NCI-H2107 treated with DMSO at 0.1 percent for 48 hours (cell line): ENCODE measurements around the gene PLEKHA4.
"Not testable (repeated sequence)": the region's sequence is repeated elsewhere in the genome, so short reads cannot be mapped to it uniquely, and the experiment has no call there.

Source experiments
- DNase-seq: peaks from one replicate; lab custom pipeline; 2025; ENCODE audit not compliant: unreplicated experiment; lab: John Stamatoyannopoulos, UW

The PLEKHA4 gene

DNA sequence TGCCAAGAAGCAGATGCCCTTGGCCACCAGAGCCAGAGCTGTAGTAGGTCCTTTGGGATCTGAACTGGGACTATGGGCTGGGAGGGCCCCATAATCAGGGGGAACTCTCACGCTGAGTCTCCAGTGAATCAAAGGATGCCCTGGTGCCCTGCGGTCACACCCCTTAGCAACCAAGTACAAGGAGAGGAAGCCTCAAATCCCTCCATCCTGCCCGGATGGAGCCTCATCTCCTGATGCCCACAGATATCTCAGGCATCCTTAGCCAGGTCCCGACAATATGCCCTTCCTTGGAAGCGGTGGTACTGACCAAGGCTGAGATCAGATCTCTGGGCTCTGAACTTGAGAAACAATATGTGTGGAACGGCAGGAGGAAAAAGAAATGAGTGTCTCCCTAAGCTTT lies 1.7 kb downstream of the PLEKHA4 start:
- no peak for DNase-seq

DNA sequence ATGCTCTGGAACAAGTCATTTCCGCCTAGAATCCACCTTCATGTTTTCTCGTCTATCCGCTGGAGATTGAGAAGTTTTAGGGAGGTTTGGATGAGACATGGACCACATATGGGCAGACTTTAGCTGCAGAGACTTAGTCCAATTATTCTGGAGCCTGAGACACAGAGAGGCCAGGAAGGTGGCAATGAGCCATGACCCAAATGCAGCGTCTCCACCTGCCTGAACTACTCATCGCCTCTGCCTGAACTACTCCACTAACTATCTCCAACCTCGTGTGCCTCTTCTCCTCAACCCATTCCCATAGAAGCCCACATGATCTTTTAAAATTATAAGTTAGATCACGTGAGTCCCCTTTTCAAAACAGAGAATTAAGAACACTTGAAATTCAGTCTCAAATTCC lies 5.6 kb downstream of the PLEKHA4 start:
- DNase-seq: no peak

DNA sequence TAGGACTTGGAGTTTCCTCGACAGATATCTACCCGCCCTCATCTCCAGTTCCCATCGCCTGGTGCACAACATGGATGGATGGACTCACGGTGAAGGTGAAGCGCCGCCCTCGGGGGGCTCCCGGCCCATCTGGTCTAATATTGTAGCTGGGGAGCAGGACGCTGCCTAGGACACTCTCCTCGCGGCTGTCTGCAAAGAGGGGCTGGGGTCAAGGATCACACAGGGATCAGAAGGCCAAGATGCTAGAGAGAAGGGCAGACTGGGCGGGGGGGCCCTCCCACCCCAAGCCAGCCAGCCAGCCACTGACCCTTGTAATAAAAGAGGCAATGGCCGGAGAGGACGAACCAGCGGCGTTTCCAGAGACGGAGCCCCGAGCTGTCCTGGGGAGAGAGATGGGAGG lies 7.1 kb downstream of the PLEKHA4 start:
- DNase-seq: no peak

DNA sequence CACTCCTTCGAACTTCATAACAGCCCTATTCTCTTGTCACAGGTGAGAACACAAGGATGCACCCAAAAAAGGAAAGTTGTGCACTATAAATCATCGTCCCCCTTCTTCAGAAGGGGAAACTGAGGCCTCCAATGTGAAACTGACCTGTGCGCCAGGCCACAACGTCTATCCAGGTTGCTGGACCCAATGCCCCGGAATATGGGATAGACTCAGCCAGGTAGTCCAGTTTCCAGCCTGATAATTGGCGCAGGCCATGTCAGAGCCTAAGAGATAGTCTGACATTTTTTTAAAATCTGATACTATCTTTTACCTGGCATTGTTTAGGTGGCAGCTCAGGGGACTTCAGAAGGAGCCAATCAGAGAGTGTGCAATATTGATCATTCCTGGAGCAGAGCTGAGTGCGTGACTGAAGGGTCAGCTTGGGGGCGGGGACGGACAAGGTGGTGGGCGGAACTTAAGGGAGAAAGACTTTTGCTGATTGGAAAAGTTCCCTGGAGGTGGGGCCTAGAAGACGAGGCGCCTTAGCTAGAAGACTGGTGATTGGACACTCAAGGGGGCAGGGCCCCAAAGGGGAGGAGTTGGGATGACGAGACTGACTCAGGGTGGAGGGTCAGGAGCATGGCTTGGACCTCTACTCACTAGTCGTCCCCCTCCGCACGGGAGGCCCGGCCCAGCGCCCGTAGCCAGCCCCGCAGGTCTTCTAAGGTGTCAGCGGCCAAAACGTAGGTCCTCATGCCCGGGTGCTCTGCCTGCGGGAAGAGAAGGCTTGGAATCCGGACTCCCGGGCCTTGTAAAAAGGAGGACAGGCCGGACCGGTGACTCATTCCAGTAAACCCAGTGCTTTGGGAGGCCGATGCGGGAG lies 8.5 kb downstream of the PLEKHA4 start:
- DNase-seq: no peak

DNA sequence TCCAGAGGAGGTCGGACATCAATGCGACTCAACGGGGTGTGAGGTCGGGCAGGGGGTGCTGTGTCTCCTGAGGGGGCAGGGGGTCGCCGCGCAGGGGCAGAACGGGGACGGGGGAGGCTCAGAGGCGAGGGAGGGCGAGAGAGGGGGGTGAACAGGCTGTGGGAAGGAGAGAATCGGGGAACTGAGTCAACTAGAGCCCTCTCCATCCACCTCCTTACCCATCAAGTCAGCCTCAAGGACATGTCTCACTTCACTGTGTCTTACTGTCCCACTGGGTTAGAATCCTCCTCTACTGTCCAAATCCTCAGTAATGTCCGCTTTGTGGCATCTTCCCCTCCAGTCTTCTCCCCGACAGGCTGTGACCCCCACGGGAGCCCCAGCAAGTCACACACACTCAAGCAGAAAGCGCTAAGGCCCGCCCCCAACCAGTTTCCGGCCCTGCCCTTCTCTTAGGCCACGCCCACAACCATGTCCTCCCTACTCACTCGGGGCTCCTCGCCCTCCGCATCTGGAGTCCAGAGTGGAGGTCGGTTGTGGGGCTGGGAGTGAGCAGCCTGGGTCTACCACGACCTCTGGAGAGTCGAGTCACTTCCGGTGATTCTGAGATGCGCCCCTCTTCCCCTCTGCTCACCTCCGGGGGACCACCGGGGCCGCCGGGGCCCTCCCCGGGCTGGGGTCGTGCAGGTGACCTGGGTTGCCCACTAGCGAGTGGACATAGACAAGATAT lies 9.3 kb downstream of the PLEKHA4 start:
- DNase-seq: no peak

DNA sequence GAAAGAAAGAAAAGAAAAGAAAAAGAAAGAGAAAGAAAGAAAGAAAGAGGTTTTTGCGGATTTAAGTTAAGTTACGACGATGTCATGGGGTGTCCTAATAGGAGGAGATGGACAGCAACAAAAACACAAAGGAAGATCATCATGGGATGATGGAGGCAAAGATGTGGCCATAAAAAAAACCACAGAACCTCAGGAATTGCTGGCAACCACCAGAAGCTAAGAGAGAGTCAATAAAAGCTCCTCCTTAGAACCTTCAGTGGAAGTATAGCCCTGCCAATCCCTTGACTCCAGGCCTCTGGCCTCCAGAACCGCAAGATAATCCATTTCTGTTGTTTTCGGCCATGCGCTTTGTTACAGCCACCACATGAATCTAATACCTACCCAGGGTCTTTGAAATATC lies 11.5 kb downstream of the PLEKHA4 start:
- DNase-seq: no peak

DNA sequence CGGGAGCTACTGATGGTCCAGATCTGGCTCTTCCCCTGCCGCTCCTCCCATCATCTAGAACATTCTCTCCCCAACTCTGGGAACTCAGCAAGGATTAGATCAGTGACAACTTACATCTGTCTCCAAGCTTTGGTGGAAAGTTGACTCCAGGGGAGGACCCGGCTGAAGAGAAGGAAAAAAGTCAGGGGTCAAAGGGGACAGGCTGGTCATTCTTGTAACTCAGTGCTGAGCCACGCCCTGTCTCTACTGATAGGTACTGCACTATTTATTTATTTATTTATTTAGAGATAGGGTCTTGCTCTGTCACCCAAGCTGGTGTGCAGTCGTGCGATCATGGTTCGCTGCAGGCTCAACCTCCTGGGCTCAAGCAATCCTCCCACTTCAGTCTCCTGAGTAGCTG lies 14.3 kb downstream of the PLEKHA4 start:
- DNase-seq: no peak

DNA sequence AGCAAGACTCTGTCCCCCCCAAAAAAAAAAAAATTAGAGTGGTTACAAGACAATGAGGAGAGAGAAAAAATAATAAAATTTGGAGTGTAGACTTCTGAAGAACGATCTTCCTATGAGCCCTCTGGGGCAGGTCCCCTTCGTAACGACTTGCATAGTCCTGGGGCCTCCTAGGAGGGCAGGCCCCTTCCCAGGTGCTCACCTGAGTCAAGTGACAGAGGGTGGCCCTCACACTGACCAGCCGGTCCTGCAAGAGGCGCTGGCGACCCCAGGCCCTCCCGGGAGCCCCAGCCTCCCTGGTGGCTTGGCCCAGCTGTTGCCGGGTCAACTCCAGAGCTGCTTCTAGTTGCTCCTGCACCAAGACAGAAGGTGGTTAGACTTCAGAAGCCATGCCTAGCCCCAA lies 14.9 kb downstream of the PLEKHA4 start:
- no peak for DNase-seq

DNA sequence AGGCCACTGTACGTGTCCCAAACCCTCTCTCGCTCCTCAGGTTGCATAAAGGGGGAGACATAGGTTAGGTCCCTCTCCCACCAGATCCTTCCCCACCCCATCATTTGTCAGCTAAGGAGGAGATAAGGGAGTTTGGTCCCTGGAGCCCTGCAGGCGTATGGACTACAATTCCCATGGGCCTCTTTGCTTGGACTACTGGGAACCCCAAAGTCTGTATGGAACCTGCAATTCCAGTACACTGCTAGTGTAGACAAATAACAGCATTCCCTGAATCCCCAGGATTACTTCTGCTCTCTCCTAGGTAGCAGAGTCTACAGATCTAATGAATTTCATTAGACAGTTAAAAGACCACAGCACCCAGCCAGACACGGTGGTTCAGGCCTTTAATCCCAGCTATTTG lies 16.1 kb downstream of the PLEKHA4 start:
- DNase-seq: no peak

DNA sequence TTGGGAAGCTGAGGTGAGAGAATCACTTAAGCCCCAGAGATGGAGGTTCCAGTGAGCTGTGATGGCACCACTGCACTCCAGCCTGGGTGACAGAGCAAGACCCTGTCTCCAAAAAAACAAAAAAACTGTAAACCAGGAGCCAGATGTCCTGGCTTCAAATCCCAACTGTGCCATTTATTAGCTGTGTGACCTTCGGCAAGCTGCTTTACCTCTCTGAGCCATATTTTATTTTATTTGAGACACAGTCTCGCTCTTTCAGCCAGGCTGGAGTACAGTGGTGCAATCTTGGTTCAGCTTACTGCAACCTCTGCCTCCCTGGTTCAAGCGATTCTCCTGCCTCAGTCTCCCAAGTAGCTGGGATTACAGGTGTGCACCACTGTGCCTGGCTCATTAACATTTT lies 21.8 kb downstream of the PLEKHA4 start:
- DNase-seq: not testable (repeated sequence)

DNA sequence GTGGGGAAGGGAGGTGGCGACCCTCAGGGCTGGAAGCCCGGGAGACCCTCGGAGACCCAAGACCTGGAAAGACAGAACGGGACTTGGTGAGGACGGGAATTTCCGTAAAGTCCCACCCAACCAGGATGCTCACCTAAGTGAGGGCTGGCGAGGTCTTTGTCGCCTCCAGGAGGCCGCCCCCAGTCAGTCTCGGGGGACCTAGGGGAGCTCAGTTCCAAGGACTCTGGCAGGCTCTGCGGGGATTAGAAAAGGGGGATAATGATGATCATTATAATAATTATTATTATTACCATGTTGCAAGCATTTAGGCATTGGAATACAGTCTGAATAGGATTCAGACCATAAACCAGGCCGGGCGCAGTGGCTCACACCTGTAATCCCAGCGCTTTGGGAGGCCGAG lies 23.0 kb downstream of the PLEKHA4 start:
- no peak for DNase-seq

DNA sequence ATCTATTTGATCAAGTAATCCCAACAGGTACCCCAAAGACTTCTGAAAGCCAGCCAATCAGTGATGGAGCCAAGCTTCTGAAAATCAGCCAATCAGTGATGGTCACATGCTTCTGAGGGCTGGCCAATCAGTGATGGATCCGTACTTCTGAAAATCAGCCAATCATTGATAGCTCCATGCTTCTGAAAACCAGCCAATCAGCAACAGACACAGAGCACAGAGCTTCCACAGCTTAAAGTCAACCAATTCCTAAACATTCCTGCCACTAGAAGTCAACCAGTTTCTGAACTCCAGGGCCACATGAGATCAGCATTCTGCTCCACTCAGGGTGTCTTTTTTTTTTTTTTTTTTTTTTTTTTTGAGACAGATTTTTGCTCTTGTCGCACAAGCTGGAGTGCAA lies 23.9 kb downstream of the PLEKHA4 start:
- no peak for DNase-seq

DNA sequence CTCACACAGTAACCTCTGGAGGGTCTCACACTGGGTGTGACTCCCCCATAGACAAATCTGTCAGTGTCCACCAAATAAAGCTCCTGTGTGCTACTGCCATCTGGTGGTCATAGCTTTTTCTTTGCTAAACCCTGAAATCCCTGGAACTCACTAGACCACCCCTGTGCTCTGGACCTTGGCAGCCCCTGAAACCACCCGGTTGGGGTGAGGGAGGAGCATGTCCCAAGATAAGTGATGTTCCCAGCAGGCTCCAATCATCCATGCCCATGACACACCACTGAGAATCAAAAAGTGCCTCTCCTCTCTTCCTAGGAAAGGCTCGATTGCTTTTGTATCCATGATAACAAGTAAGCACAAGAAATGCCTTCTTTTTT lies 25.6 kb downstream of the PLEKHA4 start:
- DNase-seq: peak; percentile 13

DNA sequence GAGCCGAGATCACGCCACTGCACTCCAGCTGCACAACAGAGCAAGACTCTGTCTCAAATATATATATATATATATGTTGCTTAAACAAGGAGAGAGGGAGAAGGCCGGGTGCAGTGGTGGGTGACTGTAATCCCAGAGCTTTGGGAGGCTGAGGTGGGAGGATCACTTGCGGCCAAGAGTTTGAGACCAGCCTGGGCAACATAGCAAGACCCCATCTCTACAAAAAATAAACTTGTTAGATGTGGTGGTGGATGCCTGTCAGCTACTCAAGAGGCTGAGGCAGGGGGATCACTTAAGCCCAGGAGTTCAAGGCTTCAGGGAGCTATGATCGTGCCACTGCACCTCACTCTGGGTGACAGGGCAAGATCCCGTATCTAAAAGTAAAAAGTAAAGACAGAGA lies 26.8 kb downstream of the PLEKHA4 start:
- DNase-seq: no peak

DNA sequence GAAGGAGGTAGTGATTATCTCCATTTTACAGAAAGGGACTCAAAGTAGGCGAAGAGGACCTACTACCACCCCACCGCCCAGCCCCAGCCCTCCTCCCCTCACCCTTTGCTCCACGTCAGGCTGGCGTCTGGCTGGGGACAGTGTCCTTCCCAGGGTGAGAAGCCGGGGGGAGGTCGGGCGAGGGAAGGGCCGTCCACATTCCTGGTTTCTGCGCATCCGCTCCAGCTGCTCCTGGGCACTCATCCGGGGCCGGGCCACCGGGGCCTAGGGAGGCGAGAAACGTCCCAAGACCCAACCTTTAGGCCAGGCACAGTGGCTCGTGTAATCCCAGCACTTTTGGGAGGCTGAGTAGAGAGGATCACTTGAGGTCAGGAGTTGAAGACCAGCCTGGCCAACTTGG lies 27.4 kb downstream of the PLEKHA4 start:
- DNase-seq: no peak

DNA sequence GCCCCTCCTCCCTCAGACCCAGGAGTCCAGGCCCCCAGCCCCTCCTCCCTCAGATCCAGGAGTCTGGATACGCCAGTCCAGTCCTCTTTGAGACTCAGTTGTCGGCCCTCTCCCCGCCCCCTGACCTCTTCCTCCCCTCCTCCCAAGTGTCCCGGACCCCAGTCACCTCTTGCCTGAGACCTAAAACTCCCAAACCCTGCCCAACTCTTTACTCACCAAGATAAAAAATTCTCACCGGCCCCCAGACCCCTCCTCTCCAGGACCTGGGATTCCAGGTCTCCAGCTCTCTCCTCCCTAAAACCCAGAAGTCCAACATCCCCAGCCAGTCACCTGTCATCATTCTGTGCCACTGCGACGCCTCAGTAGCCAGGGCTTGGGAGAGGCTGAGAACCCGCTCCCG lies 30.7 kb downstream of the PLEKHA4 start:
- DNase-seq: no peak

DNA sequence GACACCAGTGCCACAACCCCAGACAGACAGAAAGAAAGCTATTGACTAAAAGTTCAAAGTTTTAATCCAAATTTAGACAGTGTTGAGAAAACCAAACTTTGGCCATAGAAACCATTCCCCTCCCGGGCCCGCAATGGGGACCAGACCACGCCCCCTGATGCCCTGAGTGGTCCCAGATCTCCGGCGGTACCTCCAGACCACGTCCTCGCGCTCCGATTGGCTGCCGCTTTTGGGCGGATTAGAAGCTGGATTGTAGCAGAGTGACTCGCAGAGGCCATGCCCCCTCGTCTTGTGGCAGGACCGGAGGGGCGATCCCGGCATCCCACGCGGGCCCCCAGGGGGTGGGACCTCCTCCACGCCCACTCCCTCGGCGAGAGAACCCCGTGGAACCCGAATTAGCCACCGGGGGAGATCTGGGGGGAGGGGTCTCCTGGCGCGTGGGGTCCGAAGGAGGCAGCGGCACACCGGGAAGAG lies 31.3 kb downstream of the PLEKHA4 start:
- DNase-seq: no peak

DNA sequence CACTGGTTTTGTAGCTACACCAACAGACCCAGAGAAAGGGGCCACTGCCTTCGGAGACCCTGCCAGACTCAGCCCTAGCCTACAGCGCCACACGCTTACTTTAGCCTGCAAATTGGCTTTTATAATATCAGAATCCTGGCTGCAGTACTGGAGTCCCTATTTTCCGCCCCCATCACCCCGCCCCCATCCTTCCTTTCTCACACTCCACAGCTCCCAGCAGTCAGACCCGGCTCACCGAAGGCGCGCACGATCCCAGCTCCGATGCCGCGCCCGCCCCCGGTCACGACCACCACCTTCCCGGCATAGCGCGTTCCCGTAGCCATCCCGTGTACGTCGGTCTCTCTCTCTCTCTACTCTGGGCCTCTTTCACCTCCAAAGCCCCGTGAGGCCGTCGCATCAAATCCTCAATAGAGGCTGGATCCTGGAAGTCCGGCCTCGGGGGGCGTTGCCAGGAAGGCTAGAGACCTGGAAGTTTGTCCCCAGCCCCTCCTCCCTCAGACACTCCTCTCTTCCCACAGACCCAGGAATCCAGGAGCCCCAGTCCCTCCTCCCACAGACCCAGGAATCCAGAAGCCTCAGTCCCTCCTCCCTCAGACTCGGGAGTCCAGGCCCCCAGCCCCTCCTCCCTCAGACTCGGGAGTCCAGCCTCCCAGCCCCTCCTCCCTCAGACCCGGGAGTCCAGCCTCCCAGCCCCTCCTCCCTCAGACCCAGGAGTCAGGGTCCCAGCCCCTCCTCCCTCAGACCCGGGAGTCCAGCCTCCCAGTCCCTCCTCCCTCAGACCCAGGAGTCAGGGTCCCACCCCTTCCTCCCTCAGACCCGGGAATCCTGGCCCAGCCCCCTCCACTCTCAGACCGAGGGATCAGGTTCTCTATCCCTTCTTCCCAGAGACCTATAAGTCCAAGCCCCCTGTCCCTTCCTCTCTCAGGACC lies 32.1 kb downstream of the PLEKHA4 start, which contains the start of gene HSD17B14:
TSS of gene HSD17B14 (minus strand) at position 403 of the 929 bp plus-strand sequence. CDS start at position 323, 80 bp downstream.
- no peak for DNase-seq

DNA sequence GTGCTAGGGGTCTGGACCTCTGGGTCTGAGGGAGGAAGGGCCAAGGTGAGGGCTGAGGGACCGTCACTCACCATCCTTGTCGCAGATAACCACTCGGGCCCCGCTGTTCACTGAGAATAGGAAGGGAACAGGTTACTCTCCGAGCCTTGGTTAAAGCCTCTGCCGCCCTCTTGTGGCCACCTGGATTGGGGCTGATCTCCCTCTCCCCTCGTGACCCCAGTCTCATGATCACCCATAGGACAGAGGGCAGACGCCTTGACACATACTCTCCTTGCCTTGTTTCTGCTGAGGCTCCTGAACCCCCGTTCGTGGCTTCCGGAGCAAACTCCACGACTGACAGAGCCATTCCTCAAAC lies 32.7 kb downstream of the PLEKHA4 start:
- DNase-seq: peak; percentile 83

DNA sequence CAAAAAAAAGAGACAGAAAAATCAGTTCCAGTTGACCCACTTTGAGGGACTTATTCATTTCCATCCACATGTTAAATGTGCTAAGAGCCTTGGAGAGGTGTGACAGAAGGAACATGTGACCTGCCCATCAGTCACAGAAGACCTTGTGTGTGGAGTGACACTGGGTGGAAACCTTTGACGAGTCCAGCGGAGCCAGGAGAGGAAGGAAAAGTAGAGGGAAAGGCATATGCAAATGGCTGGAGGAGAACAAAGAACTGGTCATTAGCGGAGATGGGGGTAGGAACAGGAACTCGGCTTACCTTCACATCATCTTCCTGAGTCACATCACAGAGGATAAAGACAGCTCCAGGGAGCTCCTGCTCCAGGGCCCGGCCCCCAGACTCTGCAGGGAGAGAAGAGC lies 34.4 kb downstream of the PLEKHA4 start:
- DNase-seq: no peak

DNA sequence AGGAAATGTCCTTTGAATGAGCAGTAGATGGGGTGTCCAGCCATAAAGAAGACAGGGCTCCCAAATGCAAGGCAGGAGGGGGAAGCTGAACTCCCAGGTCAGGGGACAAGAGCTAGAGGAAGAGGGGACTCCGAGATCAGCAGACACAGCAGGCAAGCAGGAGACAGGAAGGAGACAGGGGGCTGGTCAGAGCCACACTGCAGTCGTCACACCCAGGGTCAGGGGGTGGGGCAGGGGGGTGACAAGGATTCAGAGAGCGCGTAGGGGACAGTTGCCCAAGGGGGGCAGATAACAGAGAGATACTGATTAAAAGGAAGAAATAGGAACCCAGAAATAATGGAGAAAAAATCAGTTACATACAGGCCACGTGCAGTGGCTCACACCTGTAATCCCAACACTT lies 35.4 kb downstream of the PLEKHA4 start:
- DNase-seq: no peak
